HG03196 (cell line): ENCODE measurements around the gene HDAC6.
"Not testable (repeated sequence)": the region's sequence is repeated elsewhere in the genome, so short reads cannot be mapped to it uniquely, and the experiment has no call there.

Experiments
- ATAC-seq: cut with Tn5 transposase; IDR thresholded peaks from one replicate; pipeline ENCODE4 v1.9.1; 2021; ENCODE audit not compliant: unreplicated experiment

HDAC6 gene

GRCh38 chrX:48824066-48824465 is 22.2 kb downstream of the HDAC6 start:
- ATAC-seq, result no peak

- ATAC-seq, result no peak
Observed at GRCh38 chrX:48826135-48826875, 24.4 kb downstream of the HDAC6 start, which contains the start of gene ERAS. TSS of gene ERAS (plus strand) at chrX:48826513. CDS start at chrX:48829124, 2,611 bp downstream.

GRCh38 chrX:48826876-48827653 is 25.2 kb downstream of the HDAC6 start:
- ATAC-seq, result no peak

- no peak for ATAC-seq
Observed at GRCh38 chrX:48827654-48827968, 25.7 kb downstream of the HDAC6 start.

- ATAC-seq, result no peak
Observed at GRCh38 chrX:48829016-48829735, 27.3 kb downstream of the HDAC6 start.

GRCh38 chrX:48831136-48831908 is 29.5 kb downstream of the HDAC6 start:
- no peak for ATAC-seq

- ATAC-seq, result no peak
Observed at GRCh38 chrX:48831909-48832291, 30.0 kb downstream of the HDAC6 start.

- ATAC-seq, result no peak
Observed at GRCh38 chrX:48833542-48834138, 31.8 kb downstream of the HDAC6 start.

- no peak for ATAC-seq
Observed at GRCh38 chrX:48834383-48834709, 32.5 kb downstream of the HDAC6 start.

- ATAC-seq, result no peak
Observed at GRCh38 chrX:48835524-48836329, 33.9 kb downstream of the HDAC6 start, which contains the start of gene PCSK1N. TSS of gene PCSK1N (minus strand) at chrX:48835610. CDS start at chrX:48835532, 78 bp downstream.

GRCh38 chrX:48839686-48840085 is 37.8 kb downstream of the HDAC6 start:
- ATAC-seq, result no peak

- ATAC-seq, result no peak
Observed at GRCh38 chrX:48848847-48849246, 47.0 kb downstream of the HDAC6 start.

GRCh38 chrX:48852857-48853256 is 51.0 kb downstream of the HDAC6 start:
- ATAC-seq, result no peak

GRCh38 chrX:48853494-48853893 is 51.6 kb downstream of the HDAC6 start:
- ATAC-seq, result not testable (repeated sequence)

DNA sequence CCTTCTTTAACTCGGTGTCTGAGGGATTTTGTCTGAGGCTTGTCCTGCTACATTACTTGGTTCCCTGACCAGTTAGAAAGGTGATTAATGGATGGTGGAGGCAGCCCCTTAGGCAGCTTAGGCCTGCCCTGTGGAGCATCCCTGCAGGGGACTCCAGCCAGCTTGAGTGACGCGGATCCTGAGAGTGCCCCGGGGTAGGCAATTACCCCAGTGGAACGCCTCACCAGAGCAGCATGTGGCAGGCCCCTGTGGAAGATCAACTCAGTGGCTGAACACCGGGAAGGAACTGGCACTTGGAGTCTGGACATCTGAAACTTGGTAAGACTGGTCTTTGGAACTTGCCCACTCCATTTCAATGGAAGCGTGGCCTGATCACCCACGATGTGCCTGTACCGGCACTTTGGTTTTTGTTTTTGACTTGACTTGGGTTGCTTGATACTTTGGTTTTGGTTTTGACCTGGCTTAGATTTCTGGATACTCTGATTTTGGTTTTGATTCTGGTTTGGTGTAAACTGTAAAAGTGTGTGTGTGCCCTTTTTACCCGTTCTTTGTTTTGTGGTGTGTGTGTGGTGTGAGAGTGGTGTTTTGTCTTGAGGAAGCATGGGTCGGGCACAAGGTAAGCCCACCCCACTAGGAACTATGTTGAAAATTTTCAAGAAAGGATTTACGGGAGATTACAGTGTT is 52.4 kb downstream of the HDAC6 start:
- not testable (repeated sequence) for ATAC-seq

GRCh38 chrX:48854898-48855297 is 53.0 kb downstream of the HDAC6 start:
- ATAC-seq, result no peak

GRCh38 chrX:48864210-48864609 is 62.3 kb downstream of the HDAC6 start:
- ATAC-seq, result no peak

DNA sequence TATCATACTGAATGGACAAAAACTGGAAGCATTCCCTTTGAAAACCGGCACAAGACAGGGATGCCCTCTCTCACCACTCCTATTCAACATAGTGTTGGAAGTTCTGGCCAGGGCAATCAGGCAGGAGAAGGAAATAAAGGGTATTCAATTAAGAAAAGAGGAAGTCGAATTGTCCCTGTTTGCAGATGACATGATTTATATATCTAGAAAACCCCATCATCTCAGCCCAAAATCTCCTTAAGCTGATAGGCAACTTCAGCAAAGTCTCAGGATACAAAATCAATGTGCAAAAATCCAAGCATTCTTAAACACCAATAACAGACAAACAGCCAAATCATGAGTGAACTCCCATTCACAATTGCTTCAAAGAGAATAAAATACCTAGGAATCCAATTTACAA is 70.2 kb downstream of the HDAC6 start:
- not testable (repeated sequence) for ATAC-seq
